CD14-positive monocyte (primary cell): Measurements from ENCODE around the gene FHL3. TPM values are rescaled to one million over a fixed set of nuclear protein-coding genes. Genes with fewer than 3 reads are reported as not detected.

ENCODE experiments used
- DNase-seq, 3 donors: peaks; one replicate each; pipeline ENCODE4 v3.0.0-alpha.2; 2011 to 2022
- H2AFZ ChIP-seq: 2 replicates; pipeline ENCODE4 v1.6.0; 2012; ENCODE audit warnings: mild to moderate bottlenecking, low read depth, low read length, inconsistent platforms; ENCODE audit not compliant: insufficient read depth, poor library complexity, severe bottlenecking
- H3K27ac ChIP-seq, 2 donors: 1 replicate in 1 of 2; 2 replicates in 1 of 2; pipeline ENCODE4 v1.5.1; 2012 to 2013; ENCODE audit warnings: low read length in 2 of 2, control low read depth in 1 of 2, inconsistent platforms in 1 of 2, low read depth in 1 of 2, mild to moderate bottlenecking in 1 of 2
- H3K27me3 ChIP-seq, 2 donors: one replicate each; pipeline versions ENCODE4 v1.6.0 to v1.6.1; 2011 to 2013; ENCODE audit warnings: low read length in 2 of 2; ENCODE audit not compliant: control insufficient read depth in 2 of 2, insufficient read depth in 2 of 2
- H3K36me3 ChIP-seq, 2 donors: replicated peaks in 1 of 2; 1 replicate in 1 of 2; 2 replicates in 1 of 2; pipeline versions ENCODE4 v1.5.1 to v1.6.1; 2012 to 2013; ENCODE audit warnings: low read length in 2 of 2, control low read depth in 1 of 2, inconsistent platforms in 1 of 2, mild to moderate bottlenecking in 1 of 2; ENCODE audit not compliant: insufficient read depth in 2 of 2, control insufficient read depth in 1 of 2
- H3K4me1 ChIP-seq, 2 donors: 1 replicate in 1 of 2; 2 replicates in 1 of 2; pipeline versions ENCODE4 v1.5.1 to v1.6.1; 2012 to 2013; ENCODE audit warnings: low read length in 2 of 2, control low read depth in 1 of 2, inconsistent platforms in 1 of 2, mild to moderate bottlenecking in 1 of 2, moderate library complexity in 1 of 2; ENCODE audit not compliant: insufficient read depth in 2 of 2, control insufficient read depth in 1 of 2
- H3K4me2 ChIP-seq: replicated peaks from 2 replicates; pipeline ENCODE3; 2012; ENCODE audit warnings: low read length, moderate library complexity, mild to moderate bottlenecking; ENCODE audit not compliant: poor library complexity, severe bottlenecking; ENCODE audit errors: extremely low read depth
- H3K4me3 ChIP-seq, 3 experiments: fragments of 200-600 bp in 1 of 3; sonication (generic) in 1 of 3; replicated peaks in 1 of 3; 1 replicate in 2 of 3; 2 replicates in 1 of 3; pipeline ENCODE4 v1.5.1; 2011 to 2013; ENCODE audit warnings: low read length in 3 of 3, mild to moderate bottlenecking in 3 of 3, control low read depth in 2 of 3, low read depth in 2 of 3, inconsistent platforms in 1 of 3, moderate library complexity in 1 of 3
- H3K79me2 ChIP-seq: 2 replicates; pipeline ENCODE4 v1.6.0; 2012; ENCODE audit warnings: mild to moderate bottlenecking, control low read depth, inconsistent platforms, low read length, moderate library complexity; ENCODE audit not compliant: insufficient read depth
- H3K9ac ChIP-seq: 2 replicates; pipeline ENCODE4 v1.6.0; 2017; ENCODE audit warnings: low read length, mild to moderate bottlenecking; ENCODE audit not compliant: insufficient read depth, poor library complexity, severe bottlenecking
- H3K9me3 ChIP-seq, 2 donors: replicated peaks in 1 of 2; 1 replicate in 1 of 2; 2 replicates in 1 of 2; pipeline versions ENCODE4 v1.5.1 to v1.6.1; 2012 to 2013; ENCODE audit warnings: low read length in 2 of 2, control low read depth in 1 of 2; ENCODE audit not compliant: control insufficient read depth in 1 of 2, insufficient read depth in 1 of 2
- H4K20me1 ChIP-seq: 2 replicates; pipeline ENCODE4 v1.6.0; 2012; ENCODE audit warnings: mild to moderate bottlenecking, low read length, control low read depth, moderate library complexity; ENCODE audit not compliant: insufficient read depth
- H3K27ac Mint-ChIP-seq, 7 donors: one replicate each; pipeline ENCODE4 v1.8.0; 2020; ENCODE audit warnings: mild to moderate bottlenecking in 7 of 7, mixed read lengths in 7 of 7, moderate library complexity in 6 of 7, inconsistent platforms in 2 of 7
- H3K27me3 Mint-ChIP-seq, 3 donors: one replicate each; pipeline ENCODE4 v1.8.0; 2021 to 2022; ENCODE audit warnings: low read depth in 3 of 3, mild to moderate bottlenecking in 3 of 3, mixed read lengths in 3 of 3, moderate library complexity in 3 of 3, inconsistent platforms in 1 of 3
- H3K36me3 Mint-ChIP-seq, 2 donors: one replicate each; pipeline ENCODE4 v1.8.0; 2020; ENCODE audit warnings: mixed read lengths in 2 of 2, inconsistent platforms in 1 of 2, mild to moderate bottlenecking in 1 of 2
- H3K4me1 Mint-ChIP-seq: one replicate; pipeline ENCODE4 v1.8.0; 2020; ENCODE audit warnings: mild to moderate bottlenecking, mixed read lengths
- H3K4me3 Mint-ChIP-seq, 2 donors: one replicate each; pipeline ENCODE4 v1.8.0; 2020; ENCODE audit warnings: mild to moderate bottlenecking in 2 of 2, mixed read lengths in 2 of 2, moderate library complexity in 1 of 2
- H3K9me3 Mint-ChIP-seq, 7 donors: one replicate each; pipeline ENCODE4 v1.8.0; 2020 to 2022; ENCODE audit warnings: mixed read lengths in 7 of 7, mild to moderate bottlenecking in 6 of 7, moderate library complexity in 6 of 7, inconsistent platforms in 2 of 7
- WGBS: methylation state at CpG from one replicate; pipeline ENCODE4 v1.1.5; 2013; ENCODE audit warnings: missing lambda C conversion rate; ENCODE audit not compliant: insufficient coverage; 5-methylcytosine and 5-hydroxymethylcytosine counted together
- intact Hi-C, 2 donors: fragments of 100-400 bp; cut with micrococcal nuclease; formaldehyde crosslinking; loops; one replicate each; pipeline versions ENCODE4 v1.15.0 to v1.15.1; 2023
- polyA plus RNA-seq, 3 donors: library from polyadenylated mRNA; depleted of rRNA in 1 of 3; unstranded in 2 of 3; stranded (reverse) in 1 of 3; fragments of 300-500 nt in 2 of 3; fragments of >200 nt in 1 of 3; fragmentation: Illumina TruSeq in 2 of 3; gene quantifications; 1 replicate in 2 of 3; 2 replicates in 1 of 3; pipeline ENCODE4 v1.2.3, GENCODE V29; 2012 to 2021
- TF ChIP-seq, protein P1 (sequence below): fragments of 200-600 bp; IDR thresholded peaks from one replicate; pipeline ENCODE4 v1.8.0; 2022; ENCODE audit warnings: antibody characterized with exemption, mild to moderate bottlenecking

Gene FHL3
- polyA plus RNA-seq, 3 donors, result 24.7 to 32.3 (median 26.1) TPM

- Histone ChIP-seq H2AFZ (no peak overlapping the region), H3K4me1 (peaks cover 13 to 14% of the 10 kb centered on the region in 2 donors), H3K27me3 (no peaks in the 10 kb centered on the region), H3K36me3 (peaks cover 23 to 31% of the 10 kb centered on the region in 2 donors), H3K9me3 (no peaks in the 10 kb centered on the region), H3K4me3 (no peak overlapping the region), H3K27ac (no peak overlapping the region), H3K4me2 (no peak overlapping the region), H4K20me1 (no peaks in the 10 kb centered on the region), H3K9ac (no peak overlapping the region), H3K79me2 (no peaks in the 10 kb centered on the region)
- Mint-ChIP-seq H3K36me3 (peaks cover 23 to 36% of the 10 kb centered on the region in 2 donors), H3K27me3 (peaks cover 8 to 19% (median 10%) of the 10 kb centered on the region in 3 donors), H3K27ac (no peak overlapping the region), H3K4me3 (no peak overlapping the region), H3K9me3 (no peaks in the 10 kb centered on the region), H3K4me1 (peaks cover 28% of the 10 kb centered on the region)
- TF ChIP-seq, protein P1, sequence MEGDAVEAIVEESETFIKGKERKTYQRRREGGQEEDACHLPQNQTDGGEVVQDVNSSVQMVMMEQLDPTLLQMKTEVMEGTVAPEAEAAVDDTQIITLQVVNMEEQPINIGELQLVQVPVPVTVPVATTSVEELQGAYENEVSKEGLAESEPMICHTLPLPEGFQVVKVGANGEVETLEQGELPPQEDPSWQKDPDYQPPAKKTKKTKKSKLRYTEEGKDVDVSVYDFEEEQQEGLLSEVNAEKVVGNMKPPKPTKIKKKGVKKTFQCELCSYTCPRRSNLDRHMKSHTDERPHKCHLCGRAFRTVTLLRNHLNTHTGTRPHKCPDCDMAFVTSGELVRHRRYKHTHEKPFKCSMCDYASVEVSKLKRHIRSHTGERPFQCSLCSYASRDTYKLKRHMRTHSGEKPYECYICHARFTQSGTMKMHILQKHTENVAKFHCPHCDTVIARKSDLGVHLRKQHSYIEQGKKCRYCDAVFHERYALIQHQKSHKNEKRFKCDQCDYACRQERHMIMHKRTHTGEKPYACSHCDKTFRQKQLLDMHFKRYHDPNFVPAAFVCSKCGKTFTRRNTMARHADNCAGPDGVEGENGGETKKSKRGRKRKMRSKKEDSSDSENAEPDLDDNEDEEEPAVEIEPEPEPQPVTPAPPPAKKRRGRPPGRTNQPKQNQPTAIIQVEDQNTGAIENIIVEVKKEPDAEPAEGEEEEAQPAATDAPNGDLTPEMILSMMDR, result no peak
- 95% methylated on average over 2 of the region's 2 CpGs for whole genome bisulfite sequencing
- intact Hi-C loops, result loop anchor here in 1 of 2 donors (10.0 kb wide), 1 partner anchor 806 kb away; no protein-coding TSS in a partner anchor
- no peak for DNase-seq
Observed at GRCh38 chr1:38028671-38029070, 23.4 kb upstream of the FHL3 start.

DNA sequence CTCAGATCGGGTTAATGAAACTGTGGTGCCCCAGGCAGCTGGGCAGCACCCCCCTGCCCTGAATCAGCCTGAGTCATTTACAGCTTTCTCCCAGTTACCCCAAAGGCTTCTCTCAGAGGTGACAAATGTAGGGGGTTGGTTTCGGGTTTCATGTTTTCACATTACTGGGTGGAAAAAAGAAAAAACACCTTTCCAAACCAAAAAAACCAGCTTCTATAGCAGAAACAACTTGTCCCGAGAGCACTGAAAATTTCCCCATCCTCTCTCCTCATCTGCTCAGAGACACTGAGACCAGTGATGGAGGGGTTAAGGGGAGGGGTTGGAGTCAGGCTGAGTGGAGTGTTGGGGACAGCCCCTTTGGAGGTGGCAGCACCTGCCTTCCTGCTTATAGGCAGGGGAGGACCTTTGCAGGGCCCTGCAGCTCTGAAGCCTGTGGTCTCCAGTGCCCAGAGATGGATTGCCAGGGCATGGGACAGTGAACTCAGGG is 22.8 kb upstream of the FHL3 start:
- no peaks in the 10 kb centered on the region for H3K79me2 ChIP-seq
- no peak overlapping the region for H3K4me2 ChIP-seq
- TF ChIP-seq, protein P1, result no peak
- DNase-seq, result no peak
- Mint-ChIP-seq H3K36me3 (peaks cover 27 to 42% of the 10 kb centered on the region in 2 donors), H3K9me3 (no peaks in the 10 kb centered on the region), H3K4me3 (no peak overlapping the region), H3K4me1 (peaks cover 28% of the 10 kb centered on the region), H3K27me3 (peaks cover 8 to 19% (median 10%) of the 10 kb centered on the region in 3 donors), H3K27ac (peak overlapping the region in 1 of 7 donors; percentile 11)
- H3K9me3 ChIP-seq, result no peaks in the 10 kb centered on the region
- H3K9ac ChIP-seq, result no peak overlapping the region
- H3K27me3 ChIP-seq, result no peaks in the 10 kb centered on the region
- H3K4me3 ChIP-seq, result no peak overlapping the region
- H3K36me3 ChIP-seq, result peaks cover 29 to 36% of the 10 kb centered on the region in 2 donors
- no peak overlapping the region for H3K27ac ChIP-seq
- intact Hi-C loops, result loop anchor here in 1 of 2 donors (10.0 kb wide), 1 partner anchor 807 kb away; no protein-coding TSS in a partner anchor
- 40% methylated on average over 1 of the region's 3 CpGs for WGBS
- H4K20me1 ChIP-seq, result no peaks in the 10 kb centered on the region
- peaks cover 13 to 14% of the 10 kb centered on the region in 2 donors for H3K4me1 ChIP-seq
- H2AFZ ChIP-seq, result no peak overlapping the region
